ENCODE measurements around the gene IFT88.

The IFT88 gene

GRCh38 chr13:20566898-20567874, at the start of gene IFT88:
IFT88 (plus strand) TSS chr13:20567157; CDS start chr13:20574386, 7,229 bp downstream.
- peak; percentile 89 for DNase-seq (ENCODE audit: low spot score)

GRCh38 chr13:20518660-20519100, 48.3 kb upstream of the IFT88 start:
- no peak for DNase-seq (ENCODE audit: low spot score)

- no peak for DNase-seq (ENCODE audit: low spot score)
Observed at GRCh38 chr13:20519875-20520274, 47.1 kb upstream of the IFT88 start.

GRCh38 chr13:20521364-20522115, 45.4 kb upstream of the IFT88 start:
- no peak for DNase-seq (ENCODE audit: low spot score)

GRCh38 chr13:20525144-20525600, 41.8 kb upstream of the IFT88 start:
- peak; percentile 62 for DNase-seq (ENCODE audit: low spot score)

GRCh38 chr13:20525601-20526544, 41.1 kb upstream of the IFT88 start, which contains the start of gene CRYL1:
CRYL1 (minus strand) TSS chr13:20525857; CDS start chr13:20525794, 63 bp downstream.
- peak; percentile 97 for DNase-seq (ENCODE audit: low spot score)

- peak; percentile 74 for DNase-seq (ENCODE audit: low spot score)
Observed at GRCh38 chr13:20526664-20527063, 40.3 kb upstream of the IFT88 start.

GRCh38 chr13:20528452-20528851, 38.5 kb upstream of the IFT88 start:
- no peak for DNase-seq (ENCODE audit: low spot score)

- DNase-seq (ENCODE audit: low spot score): no peak
Observed at GRCh38 chr13:20534038-20534608, 32.8 kb upstream of the IFT88 start.

- no peak for DNase-seq (ENCODE audit: low spot score)
Observed at GRCh38 chr13:20536992-20537391, 30.0 kb upstream of the IFT88 start.

GRCh38 chr13:20544201-20544923, 22.6 kb upstream of the IFT88 start:
- no peak for DNase-seq (ENCODE audit: low spot score)

GRCh38 chr13:20546556-20546955, 20.4 kb upstream of the IFT88 start:
- DNase-seq (ENCODE audit: low spot score): no peak

- no peak for DNase-seq (ENCODE audit: low spot score)
Observed at GRCh38 chr13:20547479-20547908, 19.5 kb upstream of the IFT88 start.

GRCh38 chr13:20550799-20551198, 16.2 kb upstream of the IFT88 start:
- DNase-seq (ENCODE audit: low spot score): no peak

GRCh38 chr13:20553311-20553710, 13.6 kb upstream of the IFT88 start:
- DNase-seq (ENCODE audit: low spot score): no peak

- DNase-seq (ENCODE audit: low spot score): no peak
Observed at GRCh38 chr13:20558982-20559381, 8.0 kb upstream of the IFT88 start.

GRCh38 chr13:20559659-20560356, 7.1 kb upstream of the IFT88 start:
- DNase-seq (ENCODE audit: low spot score): no peak

GRCh38 chr13:20561741-20562140, 5.2 kb upstream of the IFT88 start:
- DNase-seq (ENCODE audit: low spot score): no peak

GRCh38 chr13:20565115-20565736, 1.7 kb upstream of the IFT88 start:
- DNase-seq (ENCODE audit: low spot score): peak; percentile 15

All from RKO (cell line).